Stimulated activated CD8-positive, alpha-beta memory T cell treated with anti-CD3 and anti-CD28 coated beads, Interleukin-15, amount 100 ng/mL, for 24 hours (primary cell): ENCODE measurements around the gene SLC2A14.
"Not testable (repeated sequence)": the region's sequence is repeated elsewhere in the genome, so short reads cannot be mapped to it uniquely, and the experiment has no call there.

Source experiments
- DNase-seq: peaks from one replicate; pipeline ENCODE4 v3.0.0-alpha.2; 2020; ENCODE audit warnings: low read depth

The SLC2A14 gene

DNA sequence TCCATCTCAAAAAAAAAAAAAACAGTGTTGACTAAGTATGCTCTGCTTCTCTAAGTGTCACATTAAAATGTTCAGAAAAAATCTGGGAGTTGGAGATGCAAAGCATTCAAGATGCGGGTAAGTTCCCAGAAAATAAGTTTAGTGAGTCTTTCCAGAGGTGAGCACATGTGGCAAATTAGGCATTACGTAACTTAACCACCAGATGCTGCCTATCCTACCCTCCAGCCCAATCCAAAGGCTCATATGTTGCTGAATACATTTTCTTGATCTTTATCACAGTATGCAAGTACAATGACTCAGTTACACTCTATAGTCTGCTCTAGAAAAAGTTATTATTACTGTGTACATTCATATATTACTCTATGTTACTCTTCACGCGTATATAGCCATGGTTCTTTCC is 3.6 kb downstream of the SLC2A14 start:
- no peak for DNase-seq

GRCh38 chr12:7868391-7868790 is 4.3 kb downstream of the SLC2A14 start:
- DNase-seq, result no peak

- DNase-seq, result no peak
These were observed 8.0 kb downstream of the SLC2A14 start for GRCh38 chr12:7864601-7865150.

DNA sequence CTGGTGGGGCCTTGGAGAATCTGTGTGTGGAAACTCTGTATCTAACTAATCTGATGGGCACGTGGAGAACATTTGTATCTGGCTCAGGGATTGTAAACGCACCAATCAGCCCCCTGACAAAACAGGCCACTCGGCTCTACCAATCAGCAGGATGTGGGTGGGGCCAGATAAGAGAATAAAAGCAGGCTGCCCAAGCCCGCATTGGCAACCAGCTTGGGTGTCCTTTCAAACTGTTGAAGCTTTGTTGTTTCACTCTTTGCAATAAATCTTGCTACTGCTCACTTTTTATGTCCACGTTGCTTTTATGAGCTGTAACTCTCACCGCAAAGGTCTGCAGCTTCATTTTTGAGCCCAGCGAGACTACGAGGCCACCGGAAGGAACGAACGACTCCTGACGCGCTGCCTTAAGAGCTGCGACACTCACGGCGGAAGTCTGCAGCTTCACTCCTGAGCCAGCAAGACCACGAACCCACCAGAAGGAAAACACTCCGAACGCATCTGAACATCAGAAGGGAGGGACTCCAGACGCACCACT is 9.8 kb downstream of the SLC2A14 start:
- DNase-seq, result not testable (repeated sequence)

DNA sequence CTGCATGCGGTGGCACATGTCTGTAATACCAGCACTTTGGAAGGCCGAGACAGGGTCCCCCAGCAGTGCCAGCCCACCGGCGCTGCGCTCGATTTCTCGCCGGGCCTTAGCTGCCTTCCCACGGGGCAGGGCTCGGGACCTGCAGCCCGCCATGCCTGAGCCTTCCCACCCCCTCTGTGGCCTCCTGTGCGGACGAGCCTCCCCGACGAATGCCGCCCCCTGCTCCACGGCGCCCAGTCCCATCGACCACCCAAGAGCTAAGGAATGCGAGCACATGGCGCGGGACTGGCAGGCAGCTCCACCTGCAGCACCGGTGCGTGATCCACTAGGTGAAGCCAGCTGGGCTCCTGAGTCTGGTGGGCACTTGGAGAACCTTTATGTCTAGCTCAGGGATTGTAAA is 10.4 kb downstream of the SLC2A14 start:
- DNase-seq, result not testable (repeated sequence)

DNA sequence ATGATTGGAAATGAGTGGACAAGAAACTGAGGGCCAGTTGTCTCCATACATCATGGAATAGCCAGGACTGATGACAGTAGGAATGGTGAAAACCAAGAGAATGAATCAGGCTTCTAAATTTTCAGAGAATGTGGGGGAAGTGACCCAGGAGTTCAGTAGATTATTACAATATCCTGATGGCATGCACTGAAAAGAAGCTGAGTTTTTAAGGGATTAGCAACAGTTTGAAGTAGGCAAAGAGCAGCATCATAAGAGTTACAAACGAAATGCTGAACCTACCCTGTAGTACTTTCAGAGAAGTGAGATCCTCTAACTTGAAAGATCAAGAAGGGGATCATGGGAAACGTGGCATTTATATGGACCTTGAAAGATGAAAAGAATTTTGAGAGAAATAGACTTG is 13.2 kb downstream of the SLC2A14 start:
- no peak for DNase-seq

DNA sequence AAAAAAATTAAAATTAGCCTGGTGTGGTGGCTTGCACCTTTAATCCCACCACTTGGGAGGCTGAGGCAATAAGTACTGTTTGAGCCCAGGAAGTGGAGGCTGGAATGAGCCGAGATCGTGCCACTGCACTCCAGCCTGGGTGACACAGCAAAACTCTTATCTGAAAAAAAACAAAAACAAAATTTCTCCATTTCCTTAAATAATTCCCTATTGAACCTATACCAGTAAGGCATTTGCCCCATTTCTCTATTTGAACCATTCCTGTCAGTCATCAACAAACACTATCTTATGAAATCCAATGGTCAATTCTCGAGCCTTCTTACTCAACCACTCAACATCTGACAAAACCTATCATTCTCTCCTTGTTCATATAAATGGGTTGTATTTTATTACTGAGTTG is 14.7 kb downstream of the SLC2A14 start:
- no peak for DNase-seq

- DNase-seq, result no peak
These were observed 16.2 kb downstream of the SLC2A14 start for GRCh38 chr12:7856516-7856915.

DNA sequence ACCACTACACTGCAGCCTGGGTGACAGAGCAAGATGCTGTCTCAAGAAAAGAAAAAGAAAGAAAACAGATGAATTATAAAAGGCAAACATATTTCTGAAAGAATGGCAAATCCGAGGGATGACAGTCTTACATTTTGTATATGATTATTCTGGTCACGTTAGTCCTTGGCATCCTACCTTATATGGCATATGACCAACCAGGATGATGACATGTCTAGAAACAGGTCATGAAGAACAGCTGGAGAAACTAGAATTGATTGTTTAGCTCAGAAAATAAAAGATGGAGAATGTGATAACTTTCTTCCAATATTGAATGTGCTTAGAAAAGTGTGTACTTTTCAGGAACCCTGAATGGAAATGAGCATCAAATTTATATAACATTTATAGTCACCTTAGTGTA is 19.2 kb downstream of the SLC2A14 start:
- DNase-seq, result no peak

GRCh38 chr12:7851622-7852081 is 21.1 kb downstream of the SLC2A14 start:
- DNase-seq, result not testable (repeated sequence)

- not testable (repeated sequence) for DNase-seq
These were observed 22.6 kb downstream of the SLC2A14 start for GRCh38 chr12:7850099-7850498.

- DNase-seq, result not testable (repeated sequence)
These were observed 24.7 kb downstream of the SLC2A14 start for GRCh38 chr12:7848098-7848422.

GRCh38 chr12:7847226-7848097 is 25.3 kb downstream of the SLC2A14 start:
- DNase-seq, result not testable (repeated sequence)

DNA sequence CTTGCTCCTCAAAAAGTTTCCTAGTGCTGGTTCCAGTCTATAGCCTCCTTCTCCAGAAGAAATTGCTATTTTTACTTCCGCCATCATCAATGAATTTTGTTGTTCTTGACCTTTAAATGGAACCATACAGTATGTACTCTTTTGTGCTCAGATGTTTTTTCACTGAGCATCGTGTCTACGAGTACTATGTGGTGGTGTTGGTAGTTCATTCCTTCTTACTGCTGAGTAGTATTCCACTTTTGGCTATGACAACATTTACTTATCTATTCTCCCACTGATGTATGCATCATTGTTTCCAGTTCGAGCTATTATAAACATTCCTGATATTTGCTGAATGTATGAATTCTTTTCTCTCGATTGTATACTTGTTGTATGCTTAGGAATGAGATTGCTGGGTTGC is 28.6 kb downstream of the SLC2A14 start:
- DNase-seq, result no peak

DNA sequence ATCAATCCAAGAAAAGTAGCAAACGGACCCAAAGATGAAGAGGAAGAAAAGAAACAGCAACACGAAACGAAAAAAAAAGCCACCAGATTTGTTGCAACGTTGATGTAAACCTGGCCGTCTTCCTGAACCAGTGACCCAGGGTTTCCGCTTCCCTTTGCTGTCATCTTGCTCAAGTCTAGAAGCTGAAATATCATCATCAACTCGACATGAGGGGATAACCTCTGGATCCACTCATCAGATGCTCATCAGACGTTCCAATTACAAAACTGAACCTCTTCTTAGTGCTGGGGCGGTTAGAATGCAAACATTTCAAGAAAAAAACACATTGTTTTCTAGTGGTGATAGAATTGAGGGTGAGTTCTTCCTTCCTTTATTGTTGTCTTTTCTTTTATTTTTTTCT is 29.1 kb downstream of the SLC2A14 start:
- DNase-seq, result not testable (repeated sequence)

DNA sequence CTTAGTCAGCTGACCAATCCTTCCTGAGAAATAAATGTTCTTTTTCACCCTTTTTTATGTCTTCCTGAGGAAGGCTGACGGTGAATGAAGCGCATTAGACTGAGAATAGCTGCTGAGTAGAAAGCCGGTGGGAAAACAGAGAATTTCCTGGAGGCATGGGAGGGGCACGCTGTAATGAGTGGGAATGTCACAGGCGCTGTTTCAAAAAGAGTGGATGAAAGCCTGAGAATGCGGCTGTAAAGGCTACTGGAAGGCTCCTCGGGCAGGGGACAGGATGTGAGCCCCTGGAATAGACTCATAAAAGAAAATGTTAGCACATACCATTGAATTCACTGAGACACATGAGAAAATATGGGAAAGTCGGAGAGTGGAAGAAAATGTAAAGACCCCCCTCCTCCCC is 29.6 kb downstream of the SLC2A14 start:
- DNase-seq, result not testable (repeated sequence)

- DNase-seq, result not testable (repeated sequence)
These were observed 30.3 kb downstream of the SLC2A14 start for GRCh38 chr12:7842444-7842843.

DNA sequence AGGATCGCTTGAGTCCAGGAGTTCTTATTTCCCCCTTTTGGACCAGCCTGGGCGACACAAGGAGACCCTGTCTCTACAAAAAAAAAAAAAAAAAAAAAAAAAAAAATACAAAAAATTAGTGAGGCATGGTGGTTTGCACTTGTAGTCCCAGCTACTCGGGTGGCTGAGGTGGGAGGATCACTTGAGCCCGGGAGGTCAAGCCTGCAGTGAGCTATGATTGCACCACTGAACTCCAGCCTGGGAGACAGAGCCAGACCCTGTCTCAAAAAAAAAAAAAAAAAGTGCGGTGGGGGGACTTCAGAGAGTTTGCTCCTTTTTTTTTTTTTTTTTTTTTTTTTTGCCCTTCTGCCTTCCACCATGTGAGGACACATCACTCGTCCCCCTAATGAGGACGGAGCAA is 32.9 kb downstream of the SLC2A14 start:
- not testable (repeated sequence) for DNase-seq

GRCh38 chr12:7839226-7839625 is 33.5 kb downstream of the SLC2A14 start:
- not testable (repeated sequence) for DNase-seq

GRCh38 chr12:7837366-7837765 is 35.3 kb downstream of the SLC2A14 start:
- DNase-seq, result no peak

GRCh38 chr12:7835766-7836165 is 36.9 kb downstream of the SLC2A14 start:
- DNase-seq, result no peak

- DNase-seq, result no peak
These were observed 37.6 kb downstream of the SLC2A14 start for GRCh38 chr12:7835116-7835515.

GRCh38 chr12:7834701-7835100 is 38.0 kb downstream of the SLC2A14 start:
- no peak for DNase-seq
